Ectodermal cell (in vitro differentiated cells): Measurements from ENCODE around the gene HLA-DOB.
"Not testable (repeated sequence)": the region's sequence is repeated elsewhere in the genome, so short reads cannot be mapped to it uniquely, and the experiment has no call there.

Source experiments
- H3K27ac ChIP-seq: 2 replicates; pipeline ENCODE4 v1.7.0; 2013; ENCODE audit warnings: mild to moderate bottlenecking, low read depth, low read length; ENCODE audit not compliant: insufficient read depth, poor library complexity, severe bottlenecking
- H3K27me3 ChIP-seq: 2 replicates; pipeline ENCODE4 v1.7.0; 2013; ENCODE audit warnings: mild to moderate bottlenecking, low read length; ENCODE audit not compliant: insufficient read depth, control insufficient read depth, poor library complexity, severe bottlenecking
- H3K36me3 ChIP-seq: one replicate; pipeline ENCODE4 v1.7.0; 2013; ENCODE audit warnings: low read length; ENCODE audit not compliant: control insufficient read depth, insufficient read depth
- H3K4me1 ChIP-seq: one replicate; pipeline ENCODE4 v1.7.0; 2013; ENCODE audit warnings: low read length; ENCODE audit not compliant: control insufficient read depth, insufficient read depth
- H3K4me3 ChIP-seq: 2 replicates; pipeline ENCODE4 v1.7.0; 2013; ENCODE audit warnings: low read depth, low read length, control low read depth; ENCODE audit not compliant: insufficient read depth
- H3K9me3 ChIP-seq: 2 replicates; pipeline ENCODE4 v1.7.0; 2013; ENCODE audit warnings: mild to moderate bottlenecking, low read length, moderate library complexity; ENCODE audit not compliant: control insufficient read depth
- WGBS, 2 experiments: methylation state at CpG; one replicate each; pipeline ENCODE4 v1.1.7; 2013; ENCODE audit warnings: missing lambda C conversion rate in 2 of 2; 5-methylcytosine and 5-hydroxymethylcytosine counted together

Gene HLA-DOB

DNA sequence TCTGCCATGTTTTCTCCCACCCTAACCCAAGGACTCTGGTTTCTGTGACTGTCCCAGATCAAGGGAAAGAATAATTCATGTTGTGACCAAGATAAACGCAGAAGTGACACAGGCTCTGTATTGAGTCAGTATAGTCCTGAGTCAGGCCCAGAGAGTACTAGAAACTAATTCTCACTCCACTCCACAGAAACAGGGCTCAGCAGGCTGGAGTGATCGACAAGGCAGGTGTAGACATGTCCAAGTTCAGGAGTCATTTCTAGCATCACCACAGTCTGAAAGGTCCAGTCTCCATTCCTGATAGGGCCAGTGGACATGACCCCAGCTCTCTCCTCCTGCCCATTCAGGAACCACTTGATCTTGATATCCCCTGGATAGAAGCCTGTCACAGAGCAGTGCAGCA, 2.7 kb downstream of the HLA-DOB start:
- no peaks in the 10 kb centered on the region for H3K4me1 ChIP-seq
- H3K27ac ChIP-seq, result no peak overlapping the region
- no peaks in the 10 kb centered on the region for H3K27me3 ChIP-seq
- no peak overlapping the region for H3K4me3 ChIP-seq
- no peaks in the 10 kb centered on the region for H3K36me3 ChIP-seq
- 95 to 100% methylated on average over 2 of the region's 2 CpGs for WGBS, 2 experiments
- H3K9me3 ChIP-seq, result no peaks in the 10 kb centered on the region

DNA sequence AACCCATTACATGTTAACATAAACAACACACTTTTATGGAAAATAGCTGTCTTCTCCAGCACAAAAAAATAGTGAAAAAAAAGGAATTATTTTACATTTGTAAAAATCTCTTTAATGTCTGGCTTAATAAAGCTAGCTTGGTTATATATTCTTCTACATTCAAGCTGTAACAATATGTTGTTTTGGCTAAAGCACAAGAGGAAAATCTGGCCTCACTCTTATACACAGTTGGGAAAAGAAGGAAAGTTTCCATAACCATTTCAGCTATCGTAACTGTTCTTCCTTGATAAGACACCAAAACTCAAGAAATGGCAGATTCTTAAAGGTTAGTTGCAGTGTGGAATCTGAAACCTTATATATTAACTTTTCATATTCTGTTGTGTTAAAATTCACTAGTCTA, 7.6 kb downstream of the HLA-DOB start:
- Histone ChIP-seq H3K36me3 (no peaks in the 10 kb centered on the region), H3K9me3 (no peaks in the 10 kb centered on the region), H3K27ac (no peak overlapping the region), H3K4me3 (no peak overlapping the region), H3K27me3 (no peaks in the 10 kb centered on the region), H3K4me1 (no peaks in the 10 kb centered on the region)
- 78% methylated on average over 1 of the region's 1 CpG; no CpG with 5 or more reads in 1 of the 2 experiments for WGBS, 2 experiments

DNA sequence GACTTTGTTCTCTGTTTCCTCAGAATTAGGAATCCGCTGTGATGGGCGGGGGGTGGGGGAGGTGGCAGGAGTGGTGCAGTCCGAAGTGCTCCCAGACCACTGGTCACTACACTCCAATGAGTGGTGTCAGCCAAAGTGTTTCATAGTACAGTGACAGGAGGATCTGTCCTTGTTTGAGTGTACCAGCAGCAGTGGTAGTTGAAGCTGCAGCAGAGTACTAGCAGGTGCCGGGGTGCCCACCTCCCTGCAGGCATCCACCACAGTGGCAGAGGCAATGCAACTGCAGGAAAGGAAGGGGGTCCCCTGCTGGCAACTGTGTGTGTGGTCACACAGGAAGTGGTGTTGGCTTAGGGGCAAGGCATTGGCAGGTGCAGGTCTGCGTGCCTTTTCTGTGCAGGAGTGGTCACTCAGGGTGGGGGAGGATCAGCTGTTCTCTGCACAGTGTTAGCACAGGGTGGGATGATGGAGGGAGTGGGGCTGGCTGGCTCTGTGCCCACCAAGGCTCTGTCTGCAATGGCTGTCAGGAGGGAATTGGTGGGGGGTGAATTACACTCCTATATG, 9.7 kb downstream of the HLA-DOB start:
- Histone ChIP-seq H3K27me3 (no peaks in the 10 kb centered on the region), H3K4me1 (no peaks in the 10 kb centered on the region), H3K4me3 (no peak overlapping the region), H3K27ac (no peak overlapping the region), H3K9me3 (no peaks in the 10 kb centered on the region), H3K36me3 (no peaks in the 10 kb centered on the region)
- WGBS, 2 experiments, result 80 to 83% methylated on average over 5 of the region's 5 CpGs

DNA sequence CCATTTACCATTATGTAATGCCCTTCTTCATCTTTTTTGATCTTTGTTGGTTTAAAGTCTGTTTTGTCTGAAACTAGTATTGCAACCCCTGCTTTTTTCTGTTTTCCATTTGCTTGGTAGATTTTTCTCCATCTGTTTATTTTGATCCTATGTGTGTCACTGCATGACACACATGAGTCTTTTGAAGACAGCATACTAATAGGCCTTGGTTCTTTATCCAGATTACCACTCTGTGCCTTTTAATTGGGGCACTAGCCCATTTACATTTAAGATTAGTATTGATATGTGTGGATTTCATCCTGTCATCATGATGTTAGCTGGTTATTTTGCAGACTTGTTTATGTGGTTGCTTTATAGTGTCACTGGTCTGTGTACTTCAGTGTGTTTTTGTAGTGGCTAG, 11.4 kb downstream of the HLA-DOB start:
- not testable (repeated sequence) for H3K36me3 ChIP-seq, H3K4me1 ChIP-seq, H3K27ac ChIP-seq, H3K9me3 ChIP-seq, H3K27me3 ChIP-seq, H3K4me3 ChIP-seq

DNA sequence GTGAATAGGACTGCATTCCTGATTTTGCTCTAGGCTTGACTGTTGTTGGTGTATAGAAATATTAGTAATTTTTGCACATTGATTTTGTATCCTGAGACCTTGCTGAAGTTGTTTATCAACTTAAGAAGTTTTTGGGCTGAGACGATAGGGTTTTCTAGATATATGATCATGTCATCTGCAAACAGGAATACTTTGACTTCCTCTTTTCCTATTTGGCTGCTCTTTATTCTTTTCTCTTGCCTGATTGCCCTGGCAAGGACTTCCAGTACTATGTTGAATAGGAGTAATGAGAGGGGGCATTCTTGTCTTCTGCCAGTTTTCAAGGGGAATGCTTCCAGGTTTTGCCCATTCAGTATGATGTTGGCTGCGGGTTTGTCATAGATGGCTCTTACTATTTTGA, 13.4 kb downstream of the HLA-DOB start:
- H3K4me1 ChIP-seq, result no peaks in the 10 kb centered on the region
- no peaks in the 10 kb centered on the region for H3K36me3 ChIP-seq
- H3K9me3 ChIP-seq, result no peaks in the 10 kb centered on the region
- H3K4me3 ChIP-seq, result no peak overlapping the region
- H3K27me3 ChIP-seq, result no peaks in the 10 kb centered on the region
- 84 to 86% methylated on average over 2 of the region's 2 CpGs for whole genome bisulfite sequencing, 2 experiments
- H3K27ac ChIP-seq, result no peak overlapping the region

DNA sequence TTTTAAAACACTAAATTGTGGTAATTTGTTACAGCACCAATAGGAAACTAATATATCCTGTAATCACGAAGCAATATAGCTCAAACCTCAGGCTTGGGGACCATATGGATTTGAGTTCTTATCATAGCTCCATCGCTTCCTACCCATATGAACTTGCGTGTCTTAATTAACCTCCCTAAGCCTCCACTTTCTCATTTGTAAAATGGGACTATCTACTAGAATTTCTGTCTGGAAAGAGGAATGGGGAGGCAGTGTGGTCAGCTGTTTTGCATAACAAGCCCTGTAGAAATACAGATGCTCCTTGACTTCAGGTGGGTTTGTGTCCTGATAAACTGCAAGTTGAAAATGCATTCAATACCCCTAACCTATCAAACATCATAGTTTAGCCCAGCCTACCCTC, 17.1 kb downstream of the HLA-DOB start:
- Histone ChIP-seq H3K9me3 (no peaks in the 10 kb centered on the region), H3K4me3 (no peak overlapping the region), H3K36me3 (no peaks in the 10 kb centered on the region), H3K27me3 (peaks cover 9% of the 10 kb centered on the region), H3K4me1 (no peaks in the 10 kb centered on the region), H3K27ac (no peak overlapping the region)
- WGBS, 2 experiments, result 91 to 92% methylated on average over 2 to 3 of the region's 3 CpGs

DNA sequence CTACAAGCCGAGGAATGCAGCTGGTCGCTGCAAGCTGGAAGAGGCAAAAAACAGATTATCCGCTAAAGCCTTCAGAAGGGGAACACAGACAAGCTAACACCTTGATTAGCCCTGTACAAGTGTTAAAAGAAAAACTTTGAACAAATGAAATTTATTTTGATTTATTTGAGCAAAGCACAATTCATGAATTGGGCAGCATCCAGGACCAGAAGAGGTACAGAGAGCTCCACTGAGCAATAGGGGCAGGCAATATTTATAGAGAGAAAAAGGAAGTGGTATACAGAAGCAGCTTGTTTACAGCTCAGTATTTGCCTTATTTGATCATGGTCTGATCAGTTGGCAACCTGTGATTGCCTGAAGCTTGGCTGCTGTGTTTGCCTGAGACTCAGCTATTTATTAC, 17.6 kb downstream of the HLA-DOB start:
- no peak overlapping the region for H3K27ac ChIP-seq
- no peak overlapping the region for H3K4me3 ChIP-seq
- no peaks in the 10 kb centered on the region for H3K9me3 ChIP-seq
- no peaks in the 10 kb centered on the region for H3K36me3 ChIP-seq
- WGBS, 2 experiments, result 91 to 93% methylated on average over 3 of the region's 3 CpGs
- peaks cover 9% of the 10 kb centered on the region for H3K27me3 ChIP-seq
- no peaks in the 10 kb centered on the region for H3K4me1 ChIP-seq

DNA sequence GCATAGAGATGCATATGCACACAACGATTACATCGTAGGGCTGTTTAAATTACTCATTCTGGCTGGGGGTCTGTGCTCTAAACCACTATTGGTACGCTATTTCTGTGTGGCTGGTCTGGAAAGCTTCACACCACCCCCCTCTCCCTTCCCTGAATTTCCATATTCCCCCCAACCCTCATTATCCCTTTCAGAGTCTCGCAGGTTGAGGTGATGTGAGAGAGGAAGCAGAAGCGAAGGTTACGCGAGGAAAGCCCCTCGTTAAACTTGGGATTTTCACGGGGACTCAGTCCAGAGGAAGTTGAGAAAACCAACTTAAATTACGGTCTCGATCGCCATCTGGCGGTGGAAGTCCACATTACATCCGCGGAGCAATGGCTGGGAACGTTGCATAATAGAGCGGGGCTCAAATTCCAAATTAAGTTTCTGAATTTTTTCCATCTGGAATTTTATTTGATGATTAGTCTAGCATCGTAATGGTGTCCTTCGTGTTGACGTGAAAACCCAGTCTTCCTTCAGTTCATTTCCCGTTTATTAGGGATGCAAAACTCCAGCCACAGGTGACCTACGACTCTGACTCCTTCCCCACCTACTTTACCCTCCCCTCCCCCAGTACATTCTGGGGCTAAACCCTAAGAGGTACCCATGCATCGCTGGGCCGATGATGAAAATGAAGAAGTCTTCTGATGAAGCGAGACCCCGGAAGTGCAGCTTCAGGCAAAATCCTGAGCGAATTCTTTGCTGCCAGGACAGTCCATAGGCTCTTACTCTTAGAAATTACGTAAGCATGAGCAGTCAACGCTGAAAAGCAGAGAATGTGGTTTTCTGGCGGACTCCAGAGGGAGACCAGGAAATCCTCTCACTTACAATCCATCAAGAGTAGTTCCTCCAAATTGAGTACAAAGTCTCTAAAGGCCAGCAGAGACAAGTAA, 19.7 kb downstream of the HLA-DOB start:
- Histone ChIP-seq H3K27ac (no peak overlapping the region), H3K9me3 (no peaks in the 10 kb centered on the region), H3K4me3 (no peak overlapping the region), H3K4me1 (no peaks in the 10 kb centered on the region), H3K27me3 (peaks cover 9% of the 10 kb centered on the region), H3K36me3 (no peaks in the 10 kb centered on the region)
- 26 to 30% methylated on average over 30 of the region's 30 CpGs for WGBS, 2 experiments

DNA sequence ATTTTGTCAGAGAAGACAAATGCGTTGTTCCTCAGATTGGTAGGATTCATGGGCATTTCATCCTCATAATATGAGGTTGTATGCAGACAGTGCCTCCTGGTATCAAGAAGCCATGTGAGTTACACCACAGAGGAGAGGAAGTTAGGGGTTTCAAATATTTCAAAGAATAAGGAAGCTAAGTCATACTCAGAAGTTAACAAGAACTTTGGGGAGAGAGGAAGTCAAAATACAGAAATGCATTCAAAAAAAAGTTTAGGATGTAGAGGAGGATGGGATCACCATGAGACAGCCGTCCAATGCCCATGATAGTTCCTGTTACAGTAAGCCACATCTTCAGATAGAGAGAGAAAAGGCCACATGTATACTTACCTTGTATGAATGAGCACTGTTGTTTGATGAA, 22.3 kb downstream of the HLA-DOB start:
- 88 to 95% methylated on average over 2 of the region's 2 CpGs for WGBS, 2 experiments
- Histone ChIP-seq H3K4me3 (no peak overlapping the region), H3K36me3 (no peaks in the 10 kb centered on the region), H3K27me3 (peaks cover 9% of the 10 kb centered on the region), H3K4me1 (no peaks in the 10 kb centered on the region), H3K27ac (no peak overlapping the region), H3K9me3 (no peaks in the 10 kb centered on the region)

DNA sequence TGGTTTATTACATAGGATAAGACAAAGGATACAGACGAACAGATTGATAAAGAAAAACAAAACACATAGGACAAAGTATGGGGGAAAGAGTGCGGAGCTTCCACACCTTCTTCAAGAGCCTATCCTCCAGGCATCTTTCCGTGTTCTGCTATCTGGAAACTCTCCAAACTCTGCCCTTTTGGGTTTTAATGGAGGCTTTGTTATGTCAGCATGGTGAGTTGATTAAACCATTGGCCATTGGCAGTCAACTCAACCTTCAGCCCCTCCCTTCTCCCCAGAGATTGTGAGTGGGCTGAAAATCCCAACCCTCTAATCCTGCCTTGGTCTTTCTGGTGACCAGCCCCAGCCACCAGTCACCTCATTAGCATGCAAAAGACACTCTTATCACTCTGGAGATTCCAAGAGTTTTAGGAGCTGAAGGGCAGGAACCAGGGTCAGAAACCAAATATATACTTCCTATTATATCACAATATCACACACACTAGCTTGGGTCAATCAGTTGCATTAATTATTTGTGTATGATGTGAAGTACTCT, 23.8 kb downstream of the HLA-DOB start:
- Histone ChIP-seq H3K27ac (no peak overlapping the region), H3K4me1 (no peaks in the 10 kb centered on the region), H3K27me3 (peaks cover 9% of the 10 kb centered on the region), H3K9me3 (no peaks in the 10 kb centered on the region), H3K4me3 (no peak overlapping the region), H3K36me3 (no peaks in the 10 kb centered on the region)
- WGBS, 2 experiments, result 79 to 85% methylated on average over 3 of the region's 3 CpGs
